DND-41 (cell line): ENCODE data around the gene PDCD11.

Source experiments
- CTCF ChIP-seq: IDR thresholded peaks from 2 replicates; pipeline ENCODE4 v1.5.1; 2012; ENCODE audit warnings: borderline replicate concordance, low read length, moderate library complexity, mild to moderate bottlenecking; ENCODE audit not compliant: poor library complexity, severe bottlenecking; ENCODE audit errors: extremely low read depth
- EZH2 ChIP-seq: IDR thresholded peaks from 3 replicates; pipeline ENCODE4 v1.6.1; 2012; ENCODE audit warnings: borderline replicate concordance, low read depth, mild to moderate bottlenecking, moderate library complexity, low read length, inconsistent platforms; ENCODE audit not compliant: severe bottlenecking

- TF ChIP-seq EZH2 (no peak), CTCF (peak; percentile 35)
Observed at GRCh38 chr10:103353281-103353680, 43.1 kb upstream of the PDCD11 start.
